Stimulated activated CD8-positive, alpha-beta memory T cell treated with anti-CD3 and anti-CD28 coated beads, Interleukin-12 subunit alpha, Interleukin-12 subunit beta, amount 100 ng/mL, for 1 hour (primary cell): ENCODE data around the gene ZNF165.
A peak's percentile ranks its signal among the peaks of the same experiment; 100 is the strongest.
"Not testable (repeated sequence)": the region's sequence is repeated elsewhere in the genome, so short reads cannot be mapped to it uniquely, and the experiment has no call there.

ENCODE experiments used
- DNase-seq: peaks from one replicate; pipeline ENCODE4 v3.0.0-alpha.2; 2020; ENCODE audit warnings: low read depth

Gene ZNF165

DNA sequence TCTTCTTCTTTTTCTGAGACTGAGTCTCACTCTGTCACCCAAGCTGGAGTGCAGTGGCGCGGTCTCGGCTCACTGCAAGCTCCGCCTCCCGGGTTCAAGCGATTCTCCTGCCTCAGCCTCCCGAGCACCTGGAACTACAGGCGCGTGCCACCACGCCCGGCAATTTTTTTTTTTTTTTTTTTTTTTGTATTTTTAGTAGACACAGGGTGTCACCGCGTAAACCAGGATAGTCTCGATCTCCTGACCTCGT is at the start of gene ZNF165:
ZNF165 (plus strand) TSS at position 188 of the 250 bp plus-strand sequence. CDS start 4,913 bp downstream, outside the sequence.
- not testable (repeated sequence) for DNase-seq

DNA sequence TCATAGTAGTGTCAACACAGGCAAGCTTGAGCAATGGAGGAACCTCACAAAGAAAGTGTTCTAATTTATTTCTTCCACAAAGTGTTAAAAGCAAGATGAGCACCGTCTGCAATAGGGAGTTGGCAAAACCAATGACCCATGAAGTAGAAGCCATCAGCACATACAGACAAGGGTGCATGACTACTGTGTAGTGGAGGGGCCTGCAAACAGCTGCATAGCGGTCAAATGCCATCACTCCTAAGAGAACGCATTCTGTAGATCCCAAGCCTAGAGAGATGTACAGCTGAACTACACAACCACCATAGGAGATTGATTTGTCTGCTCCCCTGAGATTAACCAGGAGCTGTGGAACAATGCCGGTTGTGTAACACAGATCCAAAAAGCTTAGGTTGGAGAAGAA is 26.8 kb upstream of the ZNF165 start:
- DNase-seq: no peak

DNA sequence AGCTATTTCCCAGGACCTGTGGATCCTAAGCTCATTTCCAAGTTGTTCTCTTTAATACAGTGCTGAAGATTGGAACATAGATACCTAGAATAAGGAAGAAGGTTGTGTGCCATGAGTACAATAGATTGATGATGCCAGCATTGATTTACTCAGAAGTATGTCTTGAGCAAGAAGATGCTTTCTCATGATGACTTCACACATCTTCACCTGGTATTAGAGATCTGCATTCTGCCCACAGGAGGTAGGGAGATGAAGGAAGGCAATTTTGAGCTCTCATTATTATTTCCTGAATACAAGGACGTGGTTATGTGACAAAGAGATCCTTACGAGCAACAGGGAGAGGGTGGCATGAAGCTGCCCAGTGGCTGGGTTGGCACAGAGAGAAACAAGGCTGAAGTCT is 20.0 kb upstream of the ZNF165 start:
- DNase-seq: no peak

DNA sequence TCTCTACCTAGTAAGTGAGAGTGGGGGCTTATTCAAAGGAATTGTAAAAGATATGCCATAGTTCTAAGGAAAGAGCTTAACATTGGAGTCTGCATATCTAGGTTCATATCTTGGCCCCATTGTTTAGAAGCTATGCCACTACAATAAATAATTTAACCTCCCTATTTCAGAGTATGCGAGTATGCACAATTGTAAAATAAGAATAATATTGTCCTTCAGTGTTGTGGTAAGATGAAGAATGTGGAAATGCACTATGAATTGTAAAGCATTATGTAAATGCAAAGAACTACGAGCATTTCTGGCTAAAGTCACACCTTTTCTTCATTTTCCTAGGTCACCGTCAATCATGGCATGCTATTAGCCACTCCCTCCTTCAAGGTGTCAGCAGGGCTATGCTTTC is 16.1 kb upstream of the ZNF165 start:
- no peak for DNase-seq

DNA sequence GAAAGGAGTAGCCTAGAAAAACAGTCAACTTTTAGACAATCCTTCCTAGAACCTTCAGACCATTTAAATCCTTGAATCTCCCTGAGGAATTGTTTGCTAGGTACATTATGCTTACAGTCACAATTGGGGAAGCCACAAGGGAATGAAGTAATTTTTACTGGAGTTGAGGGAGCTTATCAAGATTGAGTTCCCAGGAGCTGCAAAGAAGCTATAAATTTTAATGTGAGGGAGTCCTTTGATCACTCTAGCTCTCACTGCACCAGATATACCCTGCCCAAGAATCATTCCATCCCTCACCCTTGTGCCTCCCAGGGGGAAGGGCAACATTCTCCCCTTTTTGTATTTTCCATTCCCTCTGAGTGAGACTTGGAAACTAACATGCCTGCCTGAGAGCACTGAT is 12.3 kb upstream of the ZNF165 start:
- no peak for DNase-seq

DNA sequence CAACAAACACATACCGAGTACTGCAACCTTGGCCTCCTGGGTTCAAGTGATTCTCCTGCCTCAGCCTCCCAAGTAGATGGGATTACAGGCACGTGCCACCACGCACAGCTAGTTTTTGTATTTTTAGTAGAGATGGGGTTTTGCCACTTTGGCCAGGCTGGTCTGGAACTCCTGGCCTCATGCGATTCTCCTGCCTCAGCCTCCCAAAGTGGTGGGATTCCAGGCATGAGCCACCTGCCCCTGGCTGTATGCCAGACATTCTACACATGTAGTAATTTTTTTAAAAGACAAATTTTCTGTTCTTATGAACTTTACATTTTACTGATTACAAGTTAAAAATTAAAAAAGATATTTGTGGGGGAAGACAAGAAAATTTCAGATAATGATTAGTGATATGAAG is 9.4 kb upstream of the ZNF165 start:
- not testable (repeated sequence) for DNase-seq

DNA sequence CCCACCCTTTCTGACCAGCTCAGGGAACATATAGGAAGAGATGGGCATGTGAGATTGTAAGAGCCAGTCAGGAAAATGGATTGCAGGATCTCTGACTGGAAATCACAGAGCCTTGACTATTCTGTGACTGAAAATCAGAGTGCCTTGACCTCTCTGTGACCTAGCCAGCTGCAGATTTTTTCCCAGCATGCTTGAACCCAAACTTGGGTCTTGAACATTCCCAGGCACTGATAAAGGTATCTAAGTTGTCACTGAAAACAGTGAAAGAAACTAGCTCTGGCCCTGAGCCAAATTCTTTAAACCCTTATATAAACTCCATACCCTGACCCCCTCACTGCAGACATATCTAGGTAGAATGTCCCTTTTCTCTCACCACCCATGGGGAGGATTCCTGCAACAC is 2.3 kb upstream of the ZNF165 start:
- DNase-seq: no peak

DNA sequence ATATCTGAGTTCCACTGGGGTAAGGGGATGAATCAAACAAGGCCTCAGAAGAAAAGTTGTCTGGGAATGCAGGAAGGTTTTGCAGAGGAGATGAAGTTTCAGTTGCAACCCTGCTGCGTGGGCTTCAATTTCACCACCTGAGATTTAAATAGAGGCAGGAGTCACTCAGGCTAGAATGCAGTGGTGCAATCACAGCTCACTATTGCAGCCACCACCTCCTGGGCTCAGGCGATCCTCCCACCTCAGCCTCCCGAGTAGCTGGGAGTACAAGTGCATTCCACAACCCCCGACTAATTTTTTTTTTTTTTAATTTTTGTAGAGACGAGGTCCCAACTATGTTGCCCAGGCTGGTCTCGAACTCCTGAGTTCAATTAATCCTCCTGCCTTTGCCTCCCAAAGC is 1.5 kb upstream of the ZNF165 start:
- DNase-seq: no peak

DNA sequence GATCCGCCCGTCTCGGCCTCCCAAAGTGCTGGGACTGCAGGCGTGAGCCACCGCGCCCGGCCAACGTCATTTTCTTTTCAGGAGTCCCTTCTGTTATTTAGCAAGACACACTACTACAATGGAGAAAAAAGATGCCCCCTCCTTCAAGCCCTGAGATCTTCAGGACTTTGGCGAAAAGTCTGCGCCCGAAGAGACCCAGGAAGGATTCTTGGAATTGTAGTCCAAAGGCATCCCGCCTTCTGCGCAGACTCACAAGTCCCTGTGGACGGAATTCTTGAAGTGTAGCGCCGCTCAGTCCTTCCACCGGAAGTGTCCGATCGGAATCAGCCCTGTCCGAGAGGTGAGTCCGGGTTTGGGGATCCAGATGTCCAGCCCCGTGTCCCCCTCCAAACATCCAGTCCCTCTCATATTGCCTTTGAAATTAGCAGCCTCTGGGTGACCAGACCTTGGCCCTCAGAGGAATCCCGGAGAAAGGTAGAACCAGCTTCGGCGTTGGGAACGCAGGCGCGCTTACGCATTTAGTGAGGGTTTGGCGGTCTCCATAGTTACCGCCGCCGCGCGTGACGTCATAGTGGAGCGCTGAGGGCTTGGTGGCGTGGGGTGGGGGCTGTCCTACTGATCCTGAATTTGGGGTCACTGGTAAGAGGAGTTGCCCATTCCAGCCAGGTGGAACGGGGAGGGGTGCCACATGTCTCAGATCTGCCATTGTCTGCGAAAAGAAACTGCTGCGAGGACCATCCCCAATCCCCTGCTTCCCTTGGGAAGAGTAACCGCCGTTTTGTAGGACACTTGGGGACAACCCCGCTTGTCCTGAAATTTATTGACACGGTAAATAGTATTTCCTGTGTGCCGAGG is 490 bp downstream of the ZNF165 start:
- peak; percentile 87 for DNase-seq

DNA sequence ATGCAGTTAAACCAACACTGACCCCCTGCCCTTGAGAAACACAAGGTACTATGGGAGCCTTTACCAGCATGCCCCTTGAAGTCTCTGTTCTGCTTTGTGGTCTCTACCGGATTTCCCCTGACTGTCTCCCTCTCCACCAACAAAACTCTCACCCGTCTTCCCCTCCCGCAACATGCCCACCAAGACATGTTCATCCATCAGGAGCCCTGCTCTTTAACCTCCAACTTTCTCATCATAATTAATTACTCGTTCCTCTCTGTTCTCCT is 1.1 kb downstream of the ZNF165 start:
- no peak for DNase-seq

DNA sequence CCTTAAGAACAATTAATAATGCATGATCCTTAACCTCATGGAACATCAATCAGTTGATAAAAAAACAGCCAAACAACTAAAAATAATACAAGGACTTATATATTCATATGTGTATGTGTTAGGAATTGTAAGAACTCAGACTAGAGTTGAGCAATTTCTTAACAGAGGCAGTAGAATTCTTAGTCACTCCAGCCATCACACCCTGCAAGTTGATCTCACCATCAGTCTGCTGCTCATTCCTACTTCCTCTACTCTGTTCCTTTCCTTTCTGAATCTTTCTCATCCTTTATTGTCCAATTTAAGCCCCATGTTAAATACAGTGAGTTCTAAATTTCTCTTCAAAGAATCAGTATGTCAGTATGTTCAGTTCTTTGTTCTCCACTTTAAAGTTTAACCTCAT is 2.6 kb downstream of the ZNF165 start:
- DNase-seq: no peak

DNA sequence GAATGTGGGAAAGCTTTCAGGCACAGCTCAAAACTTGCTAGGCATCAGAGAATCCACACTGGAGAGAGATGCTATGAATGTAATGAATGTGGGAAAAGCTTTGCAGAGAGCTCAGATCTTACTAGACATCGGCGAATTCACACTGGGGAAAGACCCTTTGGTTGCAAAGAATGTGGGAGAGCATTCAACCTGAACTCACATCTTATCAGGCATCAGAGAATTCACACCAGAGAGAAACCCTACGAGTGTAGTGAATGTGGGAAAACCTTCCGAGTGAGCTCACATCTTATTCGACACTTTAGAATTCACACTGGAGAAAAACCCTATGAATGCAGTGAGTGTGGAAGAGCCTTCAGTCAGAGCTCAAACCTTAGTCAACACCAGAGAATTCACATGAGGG is 8.7 kb downstream of the ZNF165 start:
- no peak for DNase-seq

DNA sequence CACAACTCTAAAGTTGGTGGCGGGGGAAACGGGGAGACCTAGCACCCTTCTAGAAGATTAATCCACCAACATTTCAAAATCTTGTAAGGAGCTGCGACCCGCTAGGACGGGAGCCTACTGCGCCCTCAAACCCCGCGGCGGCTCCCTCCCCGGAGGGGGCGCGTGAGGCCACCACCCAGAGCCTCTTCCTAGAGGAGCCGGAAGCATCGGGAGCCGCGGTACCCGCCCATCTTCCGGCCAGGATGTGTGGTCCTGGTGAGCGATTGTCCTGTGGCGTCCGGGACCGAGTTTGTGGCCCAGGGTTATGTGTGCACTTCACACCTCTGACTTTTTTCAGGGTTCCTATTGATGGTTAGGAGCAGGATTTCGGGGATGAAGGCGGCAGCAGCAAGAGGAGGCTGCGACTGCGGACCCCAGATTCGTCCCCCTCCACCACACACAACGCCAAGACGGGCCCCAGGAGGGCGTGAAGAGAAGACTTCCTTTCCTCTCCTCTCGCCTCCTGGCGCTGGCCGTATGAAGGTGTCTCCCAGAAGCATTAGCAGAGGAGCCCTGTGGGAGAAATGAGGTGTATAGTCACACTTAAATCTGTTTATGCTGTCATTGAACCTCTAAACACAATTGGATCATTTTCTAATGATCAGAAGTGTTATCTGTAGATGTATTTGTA is 10.7 kb downstream of the ZNF165 start:
- DNase-seq: no peak

DNA sequence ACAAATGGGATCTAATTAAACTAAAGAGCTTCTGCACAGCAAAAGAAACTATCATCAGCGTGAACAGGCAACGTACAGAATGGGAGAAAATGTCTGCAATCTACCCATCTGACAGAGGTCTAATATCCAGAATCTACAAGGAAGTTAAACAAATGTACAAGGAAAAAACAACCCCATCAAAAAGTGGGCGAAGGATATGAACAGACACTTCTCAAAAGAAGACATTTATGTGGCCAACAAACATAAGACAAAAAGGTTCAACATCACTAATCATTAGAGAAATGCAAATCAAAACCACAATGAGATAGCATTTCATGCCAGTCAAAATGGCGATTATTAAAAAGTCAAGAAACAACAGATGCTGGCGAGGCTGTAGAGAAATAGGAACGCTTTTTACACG is 21.9 kb downstream of the ZNF165 start:
- not testable (repeated sequence) for DNase-seq

DNA sequence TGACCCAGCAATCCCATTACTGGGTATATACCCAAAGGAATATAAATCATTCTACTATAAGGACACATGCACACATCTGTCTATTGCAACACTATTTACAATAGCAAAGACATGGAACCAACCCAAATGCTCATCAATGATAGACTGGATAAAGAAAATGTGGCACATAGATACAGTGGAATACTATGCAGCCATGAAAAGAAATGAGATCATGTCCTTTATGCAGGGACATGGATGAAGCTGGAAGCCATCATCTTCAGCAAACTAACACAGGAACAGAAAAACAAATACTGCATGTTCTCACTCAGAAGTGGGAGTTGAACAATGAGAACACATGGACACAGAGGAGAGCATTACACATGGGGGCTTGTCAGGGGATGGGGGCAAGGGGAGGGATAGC is 22.3 kb downstream of the ZNF165 start:
- not testable (repeated sequence) for DNase-seq

DNA sequence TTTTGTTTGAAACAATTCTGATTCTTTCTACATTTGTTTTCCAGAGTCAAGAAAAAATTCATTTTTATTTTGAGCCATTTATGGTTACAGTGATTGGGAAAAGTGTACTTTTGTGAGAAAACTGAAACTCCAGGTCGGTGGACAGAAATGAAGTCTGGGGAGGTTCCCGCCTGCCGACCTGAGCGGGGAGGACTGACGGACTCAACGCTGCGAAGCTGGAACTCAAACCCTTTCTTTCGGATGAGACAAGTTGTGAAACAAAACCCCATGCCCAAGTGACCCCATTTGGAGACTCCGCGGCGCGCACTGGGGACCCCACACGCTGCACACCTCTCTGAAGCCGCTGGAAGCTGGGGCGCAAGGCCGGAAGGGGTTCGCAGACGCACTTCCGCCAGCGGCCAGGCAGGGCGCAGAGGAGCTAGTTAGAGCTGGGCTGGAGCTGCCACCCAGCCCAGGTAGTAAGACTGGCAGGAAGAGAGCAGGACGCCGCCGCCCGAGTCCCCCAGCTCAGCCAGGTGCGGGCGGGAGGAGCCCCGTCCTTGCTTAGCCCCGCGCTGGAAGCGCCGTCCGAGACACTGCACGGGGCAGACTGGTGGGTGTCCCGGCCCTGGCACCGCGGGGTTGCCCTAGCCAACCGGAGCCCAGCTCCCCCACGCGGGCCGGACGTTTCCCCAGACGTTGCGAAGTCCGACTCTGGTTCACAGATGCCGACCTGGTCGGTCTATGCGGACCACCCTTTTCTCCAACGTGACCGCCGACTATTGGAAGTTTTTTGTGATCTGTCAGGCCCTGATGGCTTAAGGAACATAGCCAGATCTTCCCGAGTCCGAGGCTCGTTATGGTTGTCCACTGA is 24.2 kb downstream of the ZNF165 start:
- peak; percentile 64 for DNase-seq

DNA sequence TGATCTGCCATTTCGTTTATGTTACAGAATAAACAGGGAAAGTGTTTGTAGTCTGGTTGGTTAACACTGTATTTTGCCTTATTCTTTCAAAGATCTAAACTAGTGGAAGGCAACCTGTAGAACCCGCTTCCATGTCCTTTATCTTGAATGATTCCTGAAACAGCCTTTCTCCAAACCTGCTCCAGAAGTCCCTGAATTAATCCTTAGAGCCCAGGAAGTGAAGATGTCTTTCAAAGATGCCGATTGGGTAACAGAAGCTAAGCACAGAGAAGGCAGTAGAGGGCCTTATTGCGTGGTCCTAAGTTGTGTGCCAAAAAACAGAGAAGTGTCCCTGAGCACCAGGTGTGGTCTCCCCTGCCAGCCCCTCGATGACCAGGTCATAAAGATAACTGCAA is 24.9 kb downstream of the ZNF165 start:
- no peak for DNase-seq

DNA sequence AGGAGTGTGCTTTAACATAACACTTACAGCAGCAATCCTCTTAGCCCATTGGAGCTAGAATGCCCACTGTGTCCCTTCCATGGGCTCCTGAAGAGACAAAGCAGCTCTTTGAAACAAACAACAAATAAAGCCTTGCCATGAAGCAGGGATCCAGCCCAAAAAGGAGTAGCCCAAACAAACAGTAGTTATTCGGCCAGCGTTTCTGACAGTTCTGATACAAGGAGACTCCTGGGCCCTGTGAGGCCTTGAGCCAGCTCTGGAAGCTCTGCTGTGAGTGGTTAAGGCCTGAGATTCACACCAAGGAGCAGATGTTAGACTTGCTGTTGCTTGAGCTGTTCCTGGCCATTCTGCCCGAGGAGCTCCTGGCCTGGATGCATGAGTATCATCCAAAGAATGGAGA is 27.1 kb downstream of the ZNF165 start:
- no peak for DNase-seq

DNA sequence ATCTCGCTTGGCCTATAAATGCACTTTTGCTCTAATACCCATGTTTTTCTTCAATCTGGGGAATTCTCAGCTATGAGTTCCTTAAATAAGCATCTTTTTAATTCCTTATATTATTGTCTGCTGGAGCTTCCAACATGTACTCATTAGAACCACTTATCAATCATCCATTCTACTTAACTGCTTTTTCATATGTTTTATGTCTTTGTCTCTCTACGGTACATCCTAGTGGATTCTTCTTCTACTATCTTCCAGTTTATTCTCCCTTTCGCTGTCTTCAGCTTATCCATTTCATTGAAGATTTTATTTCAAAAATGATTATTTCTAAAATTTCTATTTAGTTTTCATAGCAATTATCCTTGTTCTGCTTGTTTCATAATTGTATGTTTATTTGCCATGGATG is 31.6 kb downstream of the ZNF165 start:
- no peak for DNase-seq

DNA sequence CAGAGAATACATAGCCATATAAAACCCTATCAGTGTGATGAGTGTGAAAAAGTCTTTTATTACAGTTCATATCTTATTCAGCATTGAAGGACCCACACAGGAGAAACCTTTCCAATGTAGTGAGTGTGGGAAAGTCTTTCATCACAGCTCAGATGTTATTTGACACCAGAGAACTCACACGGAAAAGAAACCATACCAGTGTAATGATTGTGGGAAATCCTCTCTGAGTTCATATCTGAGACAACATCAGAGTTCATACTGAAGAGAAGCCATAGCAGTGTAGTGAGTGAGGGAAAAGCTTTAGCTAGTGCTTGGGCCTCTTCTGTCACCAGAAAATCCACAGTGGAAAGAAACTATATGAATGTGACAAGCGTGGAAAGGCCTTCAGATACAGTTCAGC is 35.4 kb downstream of the ZNF165 start:
- no peak for DNase-seq

DNA sequence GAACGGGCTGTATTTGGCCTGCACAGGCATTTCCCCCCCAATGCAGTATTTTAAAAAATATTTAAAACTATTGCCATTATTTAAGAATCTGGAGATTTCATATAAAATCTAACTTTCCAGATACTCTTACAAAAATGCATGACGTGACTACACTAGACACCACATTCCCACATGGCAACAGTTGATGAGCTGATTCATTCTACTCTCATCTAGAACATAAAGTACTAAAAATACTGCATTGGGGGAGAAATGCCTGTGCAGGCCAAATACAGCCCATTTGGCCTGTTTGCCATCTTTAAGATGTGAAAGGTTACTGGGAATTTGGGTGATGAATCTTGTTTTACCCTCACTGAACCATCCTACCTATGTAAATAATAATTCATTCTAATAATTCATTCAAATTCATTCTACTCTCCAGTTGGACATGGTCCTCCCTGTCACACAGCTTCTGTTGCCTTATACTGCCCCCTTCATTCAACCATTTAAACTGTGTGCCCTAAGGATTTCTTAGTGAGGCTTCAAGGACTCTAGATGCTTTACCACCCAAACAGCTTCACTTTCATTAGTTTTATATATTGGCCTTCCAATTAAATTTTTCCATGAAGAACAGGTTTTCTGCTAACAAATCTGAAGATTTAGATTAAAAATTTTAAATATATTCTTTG is 37.1 kb downstream of the ZNF165 start:
- DNase-seq: no peak

DNA sequence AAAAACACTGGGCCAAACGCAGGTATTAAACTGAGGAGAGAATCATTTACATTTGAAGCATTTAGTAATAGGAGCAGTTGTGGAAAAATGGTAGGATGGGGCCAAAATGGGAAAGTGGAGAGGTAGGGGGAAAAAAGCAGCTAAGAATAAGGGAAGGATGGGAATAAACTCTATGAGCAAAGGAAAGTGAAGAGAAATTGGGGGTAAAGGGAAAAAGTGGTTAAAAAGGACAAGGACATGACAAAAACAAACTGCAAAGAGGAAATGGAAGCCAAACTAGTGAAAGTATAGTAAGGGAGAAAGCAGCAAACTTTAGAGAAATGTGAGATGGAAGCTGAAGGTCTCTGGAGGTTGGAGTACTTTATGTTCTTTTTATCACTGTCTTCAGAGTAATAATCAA is 37.8 kb downstream of the ZNF165 start:
- DNase-seq: no peak

DNA sequence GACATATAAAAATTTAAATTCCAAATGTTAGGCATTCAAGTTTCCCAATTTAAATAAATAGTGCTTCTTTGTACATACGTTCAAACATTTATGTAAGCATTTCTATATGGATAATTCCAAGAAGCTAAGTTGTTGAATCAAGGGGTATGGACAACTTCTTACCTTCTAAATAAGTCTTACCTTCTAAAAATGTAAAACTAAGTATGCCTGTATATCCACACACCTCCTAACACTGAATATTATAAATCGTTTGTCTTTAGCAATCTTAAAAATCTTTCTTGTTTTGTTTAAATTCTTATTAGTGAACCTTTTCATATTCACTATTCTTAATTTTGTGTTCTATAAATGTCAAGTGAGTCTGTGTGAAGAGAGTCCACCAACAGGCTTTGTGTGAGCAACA is 41.5 kb downstream of the ZNF165 start:
- DNase-seq: no peak
